Fibroblast of upper back skin (primary cell): Measurements from ENCODE around the gene GYG2.
"Not testable (repeated sequence)": the region's sequence is repeated elsewhere in the genome, so short reads cannot be mapped to it uniquely, and the experiment has no call there.

Experiments
- DNase-seq: peaks from one replicate; pipeline ENCODE4 v3.0.0-alpha.2; 2013

The GYG2 gene

DNA sequence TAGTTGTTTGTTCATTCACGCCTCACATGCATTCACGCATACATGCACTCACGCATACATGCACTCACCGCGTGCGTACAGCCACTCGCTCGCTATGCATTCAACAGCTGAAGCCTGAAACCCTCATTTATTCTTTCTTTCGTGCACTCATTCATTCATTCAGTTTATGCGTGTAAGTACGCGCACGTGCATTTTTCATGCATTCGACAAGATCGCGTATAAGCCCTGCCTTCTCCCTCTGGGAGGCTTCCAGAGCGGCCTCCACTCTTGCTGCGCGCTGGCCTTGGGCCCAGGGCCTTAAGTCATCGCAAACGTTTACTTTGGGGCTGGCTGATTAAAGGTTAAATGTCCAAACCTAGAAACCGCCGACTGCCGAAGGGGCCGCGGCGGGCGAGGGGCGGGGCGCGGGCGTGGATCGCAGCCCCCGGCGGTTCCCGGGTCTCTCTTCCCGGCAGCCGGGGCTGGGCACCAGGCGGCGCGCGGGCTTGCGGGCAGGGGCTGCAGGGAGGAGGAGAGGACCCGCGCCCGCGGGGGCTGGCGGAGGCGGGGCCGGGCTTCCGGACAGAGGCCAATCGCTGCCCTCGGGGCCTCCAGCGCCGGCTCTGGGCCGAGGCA is at the start of gene GYG2:
GYG2 (plus strand) TSS at position 587 of the 615 bp plus-strand sequence. CDS start 1,259 bp downstream, outside the sequence.
- peak; percentile 29 for DNase-seq

DNA sequence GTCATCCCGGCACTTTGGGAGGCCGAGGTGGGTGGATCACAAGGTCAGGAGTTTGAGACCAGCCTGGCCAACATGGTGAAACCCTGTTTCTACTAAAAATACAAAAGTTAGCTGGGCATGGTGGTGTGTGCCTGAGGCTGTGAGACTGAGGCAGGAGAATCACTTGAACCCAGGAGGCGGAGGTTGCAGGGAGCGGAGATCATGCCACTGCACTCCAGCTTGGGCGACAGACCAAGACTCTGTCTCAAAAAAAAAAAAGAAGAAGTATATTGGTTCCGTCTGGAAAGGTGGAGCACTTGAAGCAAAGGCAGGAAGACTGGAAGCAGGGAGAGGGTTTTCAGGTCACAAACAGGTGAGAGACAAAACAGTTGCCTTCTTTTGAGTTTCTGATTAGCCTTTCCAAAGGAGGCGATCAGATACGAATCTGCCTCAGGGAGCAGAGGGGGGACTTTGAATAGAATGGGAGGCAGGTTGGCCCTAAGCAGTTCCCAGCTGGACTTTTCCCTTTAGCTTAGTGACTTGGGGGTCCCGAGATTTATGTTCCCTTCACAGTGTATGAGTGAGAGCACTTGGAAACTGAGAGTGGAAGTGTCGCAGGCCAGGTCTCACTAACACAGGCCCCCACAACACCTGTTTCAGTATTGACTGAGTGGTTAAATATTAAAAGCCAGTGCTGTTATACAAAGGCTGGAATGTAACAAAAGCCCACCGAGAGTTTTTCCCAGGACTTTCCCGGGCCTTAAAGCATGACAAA is 48.1 kb upstream of the GYG2 start:
- not testable (repeated sequence) for DNase-seq

DNA sequence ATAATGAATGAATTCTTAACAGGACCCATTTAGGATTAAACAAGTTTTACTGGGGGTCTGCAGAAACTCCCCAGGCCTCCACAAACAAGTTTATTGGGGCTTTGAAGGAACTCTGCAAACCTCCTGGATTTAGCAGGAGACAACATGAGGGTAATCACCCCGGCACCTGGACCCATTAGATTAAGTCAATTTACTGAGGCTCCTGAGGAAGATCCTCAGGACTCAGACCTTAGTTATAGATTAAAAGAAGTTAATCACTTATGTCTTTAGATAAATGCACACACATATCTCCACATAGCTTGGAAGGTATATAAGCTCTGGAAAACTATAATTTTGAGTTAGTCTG is 47.5 kb upstream of the GYG2 start:
- no peak for DNase-seq

DNA sequence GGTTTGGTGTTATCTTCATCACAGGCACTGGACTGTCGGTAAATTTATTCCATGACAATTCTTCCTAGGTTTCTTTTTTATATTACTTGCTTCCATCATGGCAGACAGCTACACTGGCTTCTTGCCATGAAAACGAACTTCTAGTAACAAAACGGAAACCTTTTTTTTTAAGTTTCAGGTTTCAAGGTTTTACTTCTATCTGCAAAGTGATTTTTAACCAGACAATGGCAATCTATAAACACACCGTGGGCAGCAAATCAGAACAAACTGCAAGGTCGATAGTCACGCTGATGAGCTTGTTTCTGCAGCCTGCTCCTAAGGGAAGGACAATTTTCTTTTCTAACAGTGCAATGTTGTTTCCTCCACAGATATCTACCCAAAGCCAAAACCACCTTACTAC is 47.0 kb upstream of the GYG2 start:
- no peak for DNase-seq

DNA sequence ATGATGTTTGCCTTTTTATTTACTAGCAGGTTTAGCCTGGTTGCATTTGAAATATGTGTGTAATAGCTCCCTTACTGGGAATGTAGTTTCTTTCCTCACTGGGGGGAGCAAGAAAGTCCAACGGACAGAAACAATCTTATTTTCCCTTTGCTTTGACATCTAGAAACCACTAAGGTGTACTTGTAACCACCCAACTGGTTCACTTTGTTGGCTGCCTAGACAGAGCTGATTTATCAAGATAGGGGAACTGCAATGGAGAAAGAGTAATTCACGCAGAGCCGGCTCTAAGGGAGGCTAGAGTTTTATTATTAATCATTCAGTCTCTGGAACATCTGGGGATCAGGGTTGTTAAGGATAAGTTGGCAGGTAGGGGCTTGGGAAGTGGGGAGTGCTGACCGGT is 46.6 kb upstream of the GYG2 start:
- DNase-seq: no peak

DNA sequence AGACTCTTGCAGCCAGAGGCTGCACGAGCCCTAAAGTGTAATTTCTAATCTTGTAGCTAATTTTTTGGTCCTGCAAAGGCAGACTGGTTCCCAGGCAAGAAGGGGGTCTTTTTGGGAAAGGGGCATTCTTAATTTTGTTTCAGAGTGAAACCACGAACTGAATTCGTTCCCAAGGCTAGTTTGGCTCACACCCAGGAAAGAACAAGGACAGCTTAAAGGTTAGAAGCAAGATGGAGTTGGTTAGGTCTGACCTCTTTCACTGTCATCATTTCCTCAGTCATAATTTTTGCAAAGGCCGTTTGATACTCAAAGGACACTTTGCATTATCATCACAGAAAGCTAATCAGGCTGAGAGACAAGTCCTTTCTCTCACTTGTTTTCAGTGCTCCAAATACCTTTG is 46.0 kb upstream of the GYG2 start:
- no peak for DNase-seq

DNA sequence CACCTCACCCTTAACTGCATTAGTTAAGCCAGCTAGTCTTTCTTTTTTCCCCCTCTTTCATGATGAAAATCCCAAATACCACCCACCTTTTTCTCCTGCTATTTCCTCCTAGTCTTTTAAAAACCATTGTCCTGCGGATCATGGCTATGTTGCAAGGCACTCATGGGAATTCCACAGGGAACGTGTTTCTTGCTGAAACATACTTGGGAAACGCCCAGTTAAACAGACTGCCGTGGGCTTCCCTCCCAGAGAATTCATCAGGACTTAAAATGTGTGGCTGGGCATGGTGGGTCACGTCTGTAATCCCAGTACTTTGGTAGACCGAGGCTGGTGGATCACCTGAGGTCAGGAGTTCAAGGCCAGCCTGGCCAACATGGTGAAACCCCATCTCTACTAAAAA is 44.7 kb upstream of the GYG2 start:
- DNase-seq: peak; percentile 18

DNA sequence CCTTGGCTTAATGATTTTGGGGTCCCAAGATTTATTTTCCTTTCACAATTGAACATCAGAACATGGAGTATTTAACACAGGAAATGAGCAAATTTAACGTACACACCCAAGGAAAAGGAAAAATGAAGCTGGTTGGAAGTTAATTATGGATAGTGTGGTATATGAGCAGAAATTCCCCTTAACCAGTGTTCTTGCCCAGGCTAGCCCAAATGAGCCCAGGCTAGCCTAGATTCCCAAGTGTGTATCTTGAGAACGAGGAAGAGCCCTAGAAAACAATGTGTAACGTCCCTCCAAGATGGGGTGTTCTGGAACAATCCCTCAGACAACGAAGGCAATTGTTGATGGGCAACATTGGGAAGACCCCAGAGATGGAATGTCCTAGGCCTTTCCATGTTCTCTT is 43.2 kb upstream of the GYG2 start:
- DNase-seq: no peak

DNA sequence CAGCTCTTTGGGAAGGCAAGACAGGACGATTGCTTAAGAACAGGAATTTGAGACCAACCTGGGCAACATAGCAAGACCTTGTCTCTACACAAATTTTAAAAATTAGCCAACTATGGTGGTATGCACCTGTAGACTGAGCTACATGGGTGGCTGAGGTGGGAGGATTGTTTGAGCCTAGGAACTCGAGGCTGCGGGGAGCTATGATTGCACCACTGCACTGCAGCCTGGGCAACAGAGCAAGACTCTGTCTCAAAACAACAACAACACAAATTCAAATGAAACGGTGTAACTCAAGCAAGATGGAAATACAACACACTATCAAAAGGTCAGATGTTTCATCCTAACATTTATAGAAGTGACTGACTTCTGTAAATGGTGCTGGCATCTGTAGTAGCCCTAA is 39.8 kb upstream of the GYG2 start:
- DNase-seq: no peak

DNA sequence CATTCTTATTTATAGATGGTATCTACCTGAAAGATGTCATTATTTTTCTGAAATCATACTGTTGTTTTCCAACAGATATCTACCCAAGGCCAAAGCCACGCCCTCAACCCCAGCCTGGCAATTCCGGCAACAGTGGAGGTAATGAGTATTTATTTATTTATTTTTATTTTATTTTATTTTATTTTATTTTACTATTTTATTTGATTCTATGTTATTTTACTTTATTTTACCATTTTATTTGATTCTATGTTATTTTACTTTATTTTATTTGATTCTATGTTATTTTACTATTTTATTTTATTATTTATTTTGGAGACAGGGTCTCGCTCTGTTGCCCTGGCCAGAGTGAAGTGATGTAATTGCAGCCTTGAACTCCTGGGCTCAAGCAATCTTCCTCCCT is 39.2 kb upstream of the GYG2 start:
- DNase-seq: no peak

DNA sequence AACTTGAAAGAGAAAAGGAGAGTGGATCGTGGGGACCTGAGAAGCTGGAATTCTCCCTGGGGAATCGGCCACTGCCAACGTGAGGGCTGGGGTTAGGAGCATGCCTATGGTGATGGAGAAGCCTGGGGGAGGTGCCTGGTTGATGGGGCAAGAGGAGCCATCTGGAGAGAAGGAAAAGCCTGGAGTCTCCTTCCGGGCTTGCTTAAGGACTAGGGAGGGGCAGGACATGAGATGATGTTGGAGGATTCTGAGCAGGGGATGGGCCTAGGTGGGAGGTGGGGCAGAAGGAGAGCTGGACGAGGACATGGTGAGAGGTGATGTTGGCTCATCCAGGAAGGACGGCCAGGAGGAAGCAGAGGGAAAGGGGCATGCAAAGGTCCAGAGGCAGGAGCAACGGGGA is 35.0 kb upstream of the GYG2 start:
- no peak for DNase-seq

DNA sequence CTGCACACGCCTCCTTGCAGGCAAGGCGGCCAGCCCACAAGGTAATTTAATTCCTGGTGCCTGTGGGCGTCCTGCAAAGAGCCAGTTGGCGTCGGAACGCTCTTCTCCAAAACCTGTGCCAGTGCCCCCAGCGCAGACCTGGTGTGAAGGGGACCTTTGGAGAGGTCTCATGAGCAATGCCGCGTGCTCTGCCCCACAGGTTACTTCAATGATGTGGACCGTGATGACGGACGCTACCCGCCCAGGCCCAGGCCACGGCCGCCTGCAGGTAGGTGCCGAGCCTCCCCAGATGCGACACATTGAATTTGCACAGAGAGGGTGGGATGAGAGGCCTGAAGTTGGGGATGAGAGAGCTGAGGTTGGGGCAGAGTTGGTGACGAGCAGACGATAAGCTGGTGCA is 34.4 kb upstream of the GYG2 start:
- no peak for DNase-seq

DNA sequence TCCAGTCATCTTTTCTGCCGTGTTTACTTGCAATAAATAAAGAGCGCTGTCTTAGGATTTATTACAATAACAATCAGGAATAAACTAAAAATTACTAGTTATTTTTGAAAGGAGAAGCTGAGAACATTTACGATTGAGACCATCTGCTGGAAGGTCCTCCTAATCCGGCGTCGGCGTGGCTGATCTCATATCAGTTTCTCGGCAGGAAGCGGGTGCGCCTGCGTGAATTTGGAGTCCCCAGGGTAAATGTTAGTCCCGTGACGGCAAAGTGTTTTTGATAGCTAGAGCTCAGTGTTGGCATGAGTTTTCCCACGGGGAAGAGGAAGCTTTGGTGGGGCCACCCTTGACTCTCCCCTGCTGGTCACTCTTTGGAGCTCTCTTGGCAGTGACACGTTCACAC is 31.9 kb upstream of the GYG2 start:
- not testable (repeated sequence) for DNase-seq

DNA sequence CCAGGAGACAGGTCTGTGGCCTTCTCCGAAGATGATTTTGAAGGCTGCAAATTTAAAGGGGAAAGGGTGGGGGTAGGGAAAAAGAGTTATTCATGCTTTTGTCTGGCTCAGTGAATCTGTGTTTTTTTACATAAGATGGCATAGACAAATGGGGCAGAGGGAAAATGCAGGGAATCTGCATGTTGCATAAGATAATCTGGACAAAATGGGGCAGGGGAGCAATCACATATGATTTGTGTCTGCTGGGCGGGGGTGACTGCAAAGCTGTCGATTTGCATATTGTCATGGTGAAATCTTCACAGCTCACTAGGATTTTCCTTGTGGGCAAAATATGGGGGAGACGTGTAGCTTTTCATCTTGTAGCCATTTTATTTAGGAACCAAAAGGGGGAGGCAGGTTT is 29.4 kb upstream of the GYG2 start:
- DNase-seq: no peak

DNA sequence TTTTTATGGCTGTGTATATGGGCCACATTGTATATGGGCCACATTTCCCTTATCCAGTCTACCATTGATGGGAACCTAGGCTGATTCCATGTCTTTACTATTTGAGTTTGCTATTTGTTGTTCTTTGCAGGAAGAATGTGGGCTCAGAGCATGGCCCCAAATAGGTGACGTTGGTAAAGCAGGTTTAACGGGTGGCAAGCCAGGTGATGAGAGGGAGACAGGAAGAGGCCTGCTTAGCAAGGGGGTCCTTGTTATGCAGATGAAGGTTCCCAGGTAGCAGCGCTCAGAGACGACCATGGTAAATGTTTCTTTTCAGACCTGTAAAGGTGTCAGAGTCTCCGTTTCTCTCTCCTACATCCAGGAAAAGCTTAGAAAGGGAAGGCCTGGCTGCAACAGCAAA is 28.8 kb upstream of the GYG2 start:
- not testable (repeated sequence) for DNase-seq

DNA sequence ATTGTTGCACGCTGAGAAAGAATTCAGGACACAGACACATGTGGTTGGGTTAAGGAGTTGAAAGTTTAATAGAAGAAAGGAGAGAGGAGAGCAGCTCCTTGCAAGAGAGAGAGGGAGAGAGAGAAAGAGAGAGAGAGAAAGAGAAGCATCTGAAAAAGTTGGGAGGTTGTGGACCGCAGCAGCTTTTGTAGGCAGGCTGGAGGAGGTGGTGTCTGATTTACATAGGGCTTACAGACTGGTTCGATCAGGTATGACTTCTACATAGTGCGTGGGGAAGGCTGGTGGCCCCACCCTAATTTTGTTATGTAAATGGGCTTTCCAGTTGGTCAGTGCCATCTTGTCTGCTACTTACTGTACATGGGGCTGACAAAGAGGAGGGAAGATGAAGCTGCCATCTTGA is 27.5 kb upstream of the GYG2 start:
- DNase-seq: no peak

DNA sequence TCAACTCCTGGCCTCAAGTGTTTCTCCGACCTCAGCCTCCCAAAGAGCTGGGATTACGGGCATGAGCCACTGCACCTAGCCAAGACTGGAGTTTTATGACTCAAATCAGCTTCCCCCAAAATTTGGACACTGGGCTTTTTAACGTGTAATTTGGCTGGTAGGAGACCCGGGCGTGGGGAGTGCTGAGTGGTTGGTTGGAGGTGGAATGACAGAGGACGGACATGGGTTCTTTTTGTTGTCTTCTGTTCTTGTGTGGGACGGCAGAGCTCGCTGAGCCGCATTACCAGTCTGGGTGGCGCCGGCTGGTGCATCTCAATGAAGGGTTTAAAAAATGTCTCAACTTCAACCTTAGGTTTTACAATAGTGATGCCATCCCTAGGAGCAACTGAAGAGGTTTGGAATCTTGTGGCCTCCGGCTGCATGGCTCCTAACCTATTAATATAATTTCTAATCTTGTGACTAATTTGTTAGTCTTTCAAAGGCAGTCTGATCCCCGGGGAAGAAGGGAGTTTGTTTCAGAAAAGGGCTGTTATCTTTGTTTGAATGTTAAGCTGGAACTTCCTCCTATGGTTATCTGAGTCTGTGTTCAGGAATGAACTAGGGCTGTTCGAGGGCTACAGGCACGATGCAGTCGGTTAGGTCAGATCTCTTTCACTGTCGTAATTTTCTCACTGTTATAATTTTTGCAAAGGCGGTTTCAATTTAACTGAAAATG is 26.2 kb upstream of the GYG2 start:
- DNase-seq: peak; percentile 34

DNA sequence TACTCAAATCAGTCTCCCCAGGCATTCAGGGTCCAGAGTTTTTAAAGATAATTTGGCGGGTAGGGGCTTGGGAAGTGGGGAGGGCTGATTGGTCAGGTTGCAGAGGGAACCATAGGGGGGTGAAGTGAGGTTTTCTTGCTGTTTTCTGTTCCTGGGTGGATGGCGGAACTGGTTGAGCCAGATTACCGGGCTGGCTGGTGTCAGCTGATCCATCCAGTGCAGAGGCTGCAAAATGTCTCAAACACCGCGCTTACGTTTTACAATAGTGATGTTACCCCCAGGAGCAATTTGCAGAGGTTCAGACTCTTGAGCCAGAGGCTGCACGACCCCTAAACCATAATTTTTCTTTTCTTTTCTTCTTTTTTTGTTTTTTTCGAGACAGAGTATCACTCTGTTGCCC is 25.2 kb upstream of the GYG2 start:
- not testable (repeated sequence) for DNase-seq

DNA sequence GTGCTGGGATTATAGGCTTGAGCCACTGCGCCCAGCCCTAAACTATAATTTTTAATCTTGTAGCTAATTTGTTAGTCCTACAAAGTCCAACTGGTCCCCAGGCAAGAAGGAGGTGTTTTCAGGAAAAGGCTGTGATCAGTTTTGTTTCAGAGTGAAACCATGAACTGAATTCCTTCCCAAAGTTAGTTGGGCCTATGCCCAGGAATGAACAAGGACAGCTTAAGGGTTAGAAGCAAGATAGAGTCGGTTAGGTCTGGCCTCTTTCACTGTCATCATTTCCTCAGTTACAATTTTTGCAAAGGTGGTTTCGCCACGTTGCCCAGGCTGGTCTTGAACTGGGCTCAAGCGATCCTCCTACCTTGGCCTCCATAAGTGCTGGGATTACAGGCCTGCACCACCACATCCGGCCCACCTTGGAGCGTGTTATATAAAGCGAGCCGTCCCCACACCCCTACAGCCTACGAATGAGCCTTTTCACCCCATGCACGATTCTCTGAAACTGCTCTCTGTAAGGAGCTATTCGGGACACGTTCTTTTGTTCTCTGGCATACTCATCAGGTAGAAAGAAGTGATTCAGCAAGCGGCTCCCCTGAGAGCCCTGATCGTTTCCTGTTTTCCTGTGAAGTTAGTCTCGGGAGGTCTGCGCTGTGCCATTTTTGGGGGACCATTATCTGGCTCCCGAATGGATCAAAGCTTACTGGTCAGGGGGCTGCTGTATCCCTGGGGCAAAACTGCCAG is 24.5 kb upstream of the GYG2 start:
- DNase-seq: peak; percentile 46

DNA sequence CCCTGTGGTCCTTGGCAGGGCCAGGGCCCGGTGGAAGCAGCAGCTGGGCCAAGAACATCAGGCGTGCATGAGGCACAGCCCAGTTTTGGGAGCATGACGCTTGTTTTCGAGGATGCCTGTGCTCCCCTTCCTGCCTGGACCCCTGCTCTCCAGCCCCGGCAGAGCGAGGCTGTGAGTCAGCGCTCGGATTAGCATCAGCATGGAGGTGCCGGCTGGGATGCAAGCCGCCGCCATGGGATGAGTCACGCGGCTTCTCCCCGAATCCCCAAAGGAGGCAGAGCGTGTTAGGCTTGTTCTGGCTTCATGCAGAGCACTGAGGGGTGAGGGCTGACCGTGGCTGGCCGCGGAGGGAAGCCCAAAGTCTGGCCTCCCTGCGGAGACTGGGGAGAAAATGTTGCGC is 23.9 kb upstream of the GYG2 start:
- peak; percentile 86 for DNase-seq

DNA sequence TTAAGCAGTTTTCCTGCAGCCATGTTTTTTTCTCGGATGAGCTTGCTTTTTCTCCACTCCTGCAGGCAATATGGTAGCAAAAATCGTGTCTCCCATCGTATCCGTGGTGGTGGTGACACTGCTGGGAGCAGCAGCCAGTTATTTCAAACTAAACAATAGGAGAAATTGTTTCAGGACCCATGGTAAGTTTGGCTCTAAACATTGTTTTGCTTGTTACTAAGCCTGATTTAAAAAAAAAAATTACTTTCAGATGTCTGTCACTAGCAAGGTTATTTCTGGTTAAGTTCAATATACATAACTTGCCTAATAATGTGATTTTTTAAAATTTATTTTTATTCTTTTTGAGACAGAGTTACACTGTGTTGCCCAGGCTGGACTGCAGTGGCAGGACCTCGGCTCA is 17.5 kb upstream of the GYG2 start:
- peak; percentile 13 for DNase-seq

DNA sequence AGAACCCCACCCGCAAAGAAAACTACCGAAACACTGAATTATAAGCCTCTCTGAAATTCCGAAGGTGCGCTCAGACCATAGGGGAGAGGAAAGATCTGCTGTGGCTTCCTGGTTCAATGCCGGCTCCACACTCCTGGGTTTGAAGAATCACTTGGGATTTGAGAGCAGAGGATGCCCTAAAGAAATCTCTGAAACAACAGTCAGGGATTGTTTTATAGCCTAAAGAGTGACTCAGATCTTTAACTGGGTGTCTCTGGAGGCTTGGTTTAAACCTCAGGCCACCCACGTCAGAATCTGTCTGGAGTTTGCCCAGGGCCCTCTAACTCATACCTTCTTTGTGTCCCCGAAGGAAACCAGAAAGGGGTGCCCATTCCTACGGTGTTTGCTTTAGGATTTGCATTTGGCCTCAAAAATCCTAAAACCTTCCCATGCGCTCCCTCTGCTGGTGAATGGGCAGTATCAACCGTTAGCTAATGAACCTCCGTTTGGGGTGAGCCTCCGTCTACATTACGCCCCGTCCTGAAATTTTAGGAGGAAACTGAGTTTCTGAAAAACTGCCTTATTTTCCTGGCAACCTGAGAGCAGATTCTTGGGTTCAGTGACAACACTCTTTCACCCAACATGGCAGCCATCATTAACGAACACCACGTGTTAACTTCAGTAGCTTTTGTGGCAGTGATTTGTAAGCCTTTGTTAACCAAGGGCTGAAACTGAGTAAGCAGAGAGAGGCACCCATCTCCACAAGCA is 16.4 kb upstream of the GYG2 start:
- peak; percentile 56 for DNase-seq

DNA sequence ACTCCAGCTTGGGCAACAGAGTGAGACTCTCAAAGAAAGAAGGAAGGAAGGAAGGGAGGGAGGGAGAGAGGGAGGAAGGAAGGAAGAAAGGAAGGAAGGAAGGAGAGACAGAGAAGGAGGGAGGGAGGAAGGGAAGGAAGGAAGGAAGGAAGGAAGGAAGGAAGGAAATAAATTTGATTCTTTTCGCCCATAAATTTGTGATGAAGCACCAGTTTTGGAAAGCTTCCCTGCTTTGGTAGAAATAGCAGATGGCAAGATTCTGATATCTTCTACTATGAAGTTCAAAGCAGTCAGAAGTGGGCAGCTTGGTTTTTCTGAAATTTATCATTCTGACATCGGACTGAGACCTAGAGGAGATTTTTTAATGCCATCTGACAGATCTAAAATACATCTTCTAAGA is 11.7 kb upstream of the GYG2 start:
- DNase-seq: no peak
